HEK293T (cell line): ENCODE data around the gene ZBTB20.
A peak's percentile ranks its signal among the peaks of the same experiment; 100 is the strongest.

Experiments
- CTCF ChIA-PET: fragments of 350-600 bp; formaldehyde crosslinking; extraction: SDS; loops from one replicate; lab custom pipeline; 2021; ENCODE audit warnings: antibody characterized with exemption, inconsistent platforms; lab: Yijun Ruan, JAX
- POLR2A ChIA-PET: fragments of 350-600 bp; formaldehyde crosslinking; extraction: SDS; loops from one replicate; lab custom pipeline; 2020; ENCODE audit warnings: antibody characterized with exemption, inconsistent platforms; lab: Yijun Ruan, JAX
- DNase-seq: peaks from one replicate; pipeline ENCODE4 v3.0.0; 2012; ENCODE audit warnings: mixed read lengths; ENCODE audit errors: extremely low spot score
- ARNT ChIP-seq: fragments of 450-650 bp; IDR thresholded peaks from 2 replicates; pipeline ENCODE4 v1.6.1; 2017; ENCODE audit warnings: mild to moderate bottlenecking
- BHLHE40 ChIP-seq: fragments of 450-650 bp; IDR thresholded peaks from 2 replicates; pipeline ENCODE4 v1.6.1; 2016; ENCODE audit warnings: mild to moderate bottlenecking, moderate library complexity, borderline replicate concordance
- CTBP1 ChIP-seq: fragments of 450-650 bp; IDR thresholded peaks from 2 replicates; pipeline ENCODE4 v1.6.1; 2016; ENCODE audit warnings: borderline replicate concordance
- ELF4 ChIP-seq: fragments of 450-650 bp; IDR thresholded peaks from 2 replicates; pipeline ENCODE4 v1.6.1; 2017; ENCODE audit warnings: antibody characterized with exemption
- FOXA1 ChIP-seq: fragments of 450-650 bp; IDR thresholded peaks from 2 replicates; pipeline ENCODE4 v1.6.1; 2016; ENCODE audit warnings: mild to moderate bottlenecking
- FOXK2 ChIP-seq: fragments of 450-650 bp; IDR thresholded peaks from 2 replicates; pipeline ENCODE4 v1.6.1; 2016; ENCODE audit warnings: mild to moderate bottlenecking
- FOXM1 ChIP-seq: fragments of 450-650 bp; IDR thresholded peaks from 2 replicates; pipeline ENCODE4 v1.6.1; 2017; ENCODE audit warnings: mild to moderate bottlenecking, borderline replicate concordance
- HDGF ChIP-seq: fragments of 450-650 bp; IDR thresholded peaks from 2 replicates; pipeline ENCODE4 v1.6.1; 2017; ENCODE audit warnings: antibody characterized with exemption, borderline replicate concordance
- L3MBTL2 ChIP-seq: fragments of 450-650 bp; conservative IDR thresholded peaks from 2 replicates; pipeline ENCODE4 v1.6.1; 2016; ENCODE audit warnings: mild to moderate bottlenecking
- LEF1 ChIP-seq: fragments of 450-650 bp; IDR thresholded peaks from 2 replicates; pipeline ENCODE4 v1.6.1; 2017; ENCODE audit warnings: mild to moderate bottlenecking, borderline replicate concordance
- NFRKB ChIP-seq: fragments of 450-650 bp; IDR thresholded peaks from 2 replicates; pipeline ENCODE4 v1.6.1; 2016; ENCODE audit warnings: mild to moderate bottlenecking, moderate library complexity
- SP1 ChIP-seq: fragments of 450-650 bp; IDR thresholded peaks from 2 replicates; pipeline ENCODE4 v1.6.1; 2017
- SUZ12 ChIP-seq: fragments of 450-650 bp; IDR thresholded peaks from 2 replicates; pipeline ENCODE4 v1.6.1; 2016; ENCODE audit warnings: mild to moderate bottlenecking
- TARDBP ChIP-seq: fragments of 450-650 bp; IDR thresholded peaks from 2 replicates; pipeline ENCODE4 v1.6.1; 2016
- ZNF384 ChIP-seq: fragments of 450-650 bp; IDR thresholded peaks from 2 replicates; pipeline ENCODE4 v1.6.1; 2016
- TF ChIP-seq, protein P1 (sequence below): fragments of 450-650 bp; IDR thresholded peaks from 2 replicates; pipeline ENCODE4 v1.6.1; 2016

The ZBTB20 gene

DNA sequence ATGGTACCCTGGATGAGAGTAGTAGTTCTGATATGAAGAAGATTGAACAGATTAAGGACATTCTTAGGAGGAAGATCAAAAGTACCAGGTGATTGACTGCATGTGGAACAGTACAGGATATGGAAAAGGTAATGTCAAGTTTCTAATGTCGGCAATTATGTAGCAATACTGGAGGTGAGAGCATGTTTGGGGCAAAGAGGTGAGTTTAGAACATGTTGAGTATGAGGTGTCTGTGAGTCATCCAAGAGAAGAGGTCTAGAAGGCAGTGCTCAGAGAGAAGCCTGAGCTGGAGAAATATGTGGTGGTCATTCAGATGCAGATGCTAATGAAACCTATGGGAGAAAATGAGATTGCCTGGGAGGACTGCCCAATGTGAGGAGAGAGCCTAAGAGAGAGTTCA, 305.6 kb downstream of the ZBTB20 start:
- ChIA-PET POLR2A (no interaction called here), CTCF (interaction anchor here (0.6 kb wide), 1 partner anchor 1841 kb away, joined by 5 read pairs; no protein-coding TSS in a partner anchor)
- TF ChIP-seq FOXM1 = no peak
- no peak for TF ChIP-seq TARDBP
- no peak for TF ChIP-seq ZNF384
- no peak for TF ChIP-seq SUZ12
- no peak for TF ChIP-seq NFRKB
- DNase-seq = no peak

DNA sequence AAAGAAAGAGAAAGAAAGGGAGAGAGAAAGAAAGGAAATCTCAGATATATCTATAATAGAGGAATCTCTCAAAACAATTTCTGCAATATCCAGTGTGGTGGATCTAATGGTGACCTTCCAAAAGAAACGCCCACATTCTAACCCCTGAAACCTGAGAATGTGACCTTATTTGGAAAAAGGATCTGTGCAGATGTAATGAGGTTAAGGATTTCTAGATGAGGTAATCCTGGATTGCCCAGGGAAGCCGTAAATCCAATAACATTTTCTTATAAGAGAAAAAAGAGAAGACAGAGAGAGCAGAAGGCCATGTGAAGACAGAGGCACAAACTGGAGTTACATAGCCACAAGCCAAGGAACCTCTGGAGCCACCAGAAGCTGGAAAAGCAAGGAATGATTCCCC, 307.6 kb downstream of the ZBTB20 start:
- no peak for TF ChIP-seq NFRKB
- no peak for TF ChIP-seq FOXM1
- TF ChIP-seq BHLHE40 = no peak
- TF ChIP-seq TARDBP = no peak
- no peak for TF ChIP-seq ARNT
- no peak for TF ChIP-seq ELF4
- TF ChIP-seq L3MBTL2 = no peak
- TF ChIP-seq CTBP1 = no peak
- no peak for TF ChIP-seq HDGF
- TF ChIP-seq FOXA1 = no peak
- no peak for TF ChIP-seq SUZ12
- TF ChIP-seq, protein P1, sequence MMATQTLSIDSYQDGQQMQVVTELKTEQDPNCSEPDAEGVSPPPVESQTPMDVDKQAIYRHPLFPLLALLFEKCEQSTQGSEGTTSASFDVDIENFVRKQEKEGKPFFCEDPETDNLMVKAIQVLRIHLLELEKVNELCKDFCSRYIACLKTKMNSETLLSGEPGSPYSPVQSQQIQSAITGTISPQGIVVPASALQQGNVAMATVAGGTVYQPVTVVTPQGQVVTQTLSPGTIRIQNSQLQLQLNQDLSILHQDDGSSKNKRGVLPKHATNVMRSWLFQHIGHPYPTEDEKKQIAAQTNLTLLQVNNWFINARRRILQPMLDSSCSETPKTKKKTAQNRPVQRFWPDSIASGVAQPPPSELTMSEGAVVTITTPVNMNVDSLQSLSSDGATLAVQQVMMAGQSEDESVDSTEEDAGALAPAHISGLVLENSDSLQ = no peak
- TF ChIP-seq LEF1 = no peak
- no peak for TF ChIP-seq FOXK2
- TF ChIP-seq ZNF384 = no peak
- no peak for TF ChIP-seq SP1
- ChIA-PET POLR2A (no interaction called here), CTCF (no interaction called here)
- peak; percentile 10 for DNase-seq

DNA sequence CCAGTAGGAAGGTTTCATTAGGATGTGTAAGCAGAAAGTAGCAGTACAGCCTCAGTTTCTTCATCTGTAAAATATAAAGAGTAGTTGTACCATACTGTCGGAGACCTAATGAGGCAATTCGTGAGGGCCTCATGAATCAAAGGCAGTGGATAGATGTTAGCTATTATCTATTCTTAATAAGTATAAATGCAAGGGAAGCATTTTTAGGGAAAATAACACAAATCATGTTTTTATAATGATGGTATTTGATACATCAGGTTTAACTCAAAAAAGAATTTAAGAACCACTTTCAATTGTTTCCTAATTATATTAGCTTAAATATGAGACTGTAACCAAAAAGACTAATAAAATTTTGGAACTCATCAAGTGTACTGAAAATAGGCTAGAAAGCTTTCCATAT, 309.1 kb downstream of the ZBTB20 start:
- POLR2A ChIA-PET = no interaction called here
- TF ChIP-seq ELF4 (no peak), ARNT (no peak), BHLHE40 (no peak), NFRKB (no peak), HDGF (no peak), SUZ12 (no peak), L3MBTL2 (no peak)
- TF ChIP-seq, protein P1 = no peak
- CTCF ChIA-PET = no interaction called here
- no peak for DNase-seq

DNA sequence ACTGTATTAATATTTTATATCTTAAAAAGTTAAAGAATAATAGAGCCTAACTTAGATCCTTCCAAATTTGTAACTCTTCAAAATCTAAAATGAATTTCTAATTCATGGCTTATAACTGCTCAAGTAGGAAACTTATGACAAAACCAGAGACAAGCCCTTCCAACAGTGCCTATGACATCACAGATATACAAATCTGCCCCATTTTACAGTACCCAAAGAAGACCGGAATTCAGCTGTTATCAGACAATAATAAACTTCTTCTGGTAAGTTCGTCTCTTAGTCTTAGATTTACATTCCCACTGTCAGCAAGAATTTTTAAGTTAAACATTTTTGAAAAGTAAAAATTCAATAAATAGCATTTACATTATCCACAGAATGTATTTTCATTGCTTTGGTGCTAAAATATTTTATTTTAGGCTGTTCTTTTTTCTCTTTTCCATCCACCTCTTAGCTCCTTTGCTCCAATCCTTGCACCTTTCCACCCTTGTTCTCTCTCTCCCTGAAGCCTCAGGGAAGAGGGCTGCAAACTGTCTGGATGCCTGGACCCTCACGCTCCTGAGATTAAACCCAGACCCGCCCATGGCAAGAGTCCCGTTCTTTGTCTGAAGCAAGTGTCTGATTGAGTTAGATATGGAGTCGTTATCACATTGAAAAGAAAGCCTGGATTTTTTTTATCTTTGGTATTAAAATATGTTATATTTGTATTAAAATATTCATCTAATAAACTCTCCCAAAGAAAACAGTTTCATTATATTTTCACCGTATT, 312.7 kb downstream of the ZBTB20 start:
- TF ChIP-seq ARNT (no peak), CTBP1 (no peak), TARDBP (no peak), L3MBTL2 (no peak), ZNF384 (no peak), LEF1 (no peak), HDGF (no peak), BHLHE40 (no peak), ELF4 (no peak), FOXK2 (no peak), SUZ12 (no peak), FOXM1 (no peak), FOXA1 (no peak), SP1 (no peak), NFRKB (no peak)
- TF ChIP-seq, protein P1 = no peak
- CTCF ChIA-PET = no interaction called here
- DNase-seq = no peak
- POLR2A ChIA-PET = no interaction called here

DNA sequence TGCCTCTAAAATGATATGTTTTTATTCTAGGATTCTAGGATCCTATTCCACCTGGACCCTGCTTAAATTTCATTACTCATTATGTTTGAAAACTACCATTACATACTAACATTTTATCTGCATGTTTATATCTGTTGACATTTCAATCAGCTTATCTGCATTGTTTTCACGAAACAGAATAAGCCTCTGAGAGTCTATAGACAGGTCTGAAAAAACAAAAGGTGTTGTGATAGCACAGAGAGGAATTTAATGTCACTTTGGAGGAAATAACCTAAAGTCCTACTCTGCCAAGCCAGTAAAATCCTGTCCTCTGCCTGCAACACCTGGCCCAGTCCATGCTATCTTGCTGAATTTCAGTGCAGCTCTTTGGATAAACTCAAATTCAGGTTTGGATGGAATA, 315.2 kb downstream of the ZBTB20 start:
- POLR2A ChIA-PET = no interaction called here
- TF ChIP-seq FOXK2 (no peak), HDGF (no peak), FOXM1 (no peak), FOXA1 (no peak), ZNF384 (no peak), BHLHE40 (no peak), LEF1 (no peak), CTBP1 (no peak), SP1 (no peak)
- CTCF ChIA-PET = no interaction called here
- no peak for DNase-seq

DNA sequence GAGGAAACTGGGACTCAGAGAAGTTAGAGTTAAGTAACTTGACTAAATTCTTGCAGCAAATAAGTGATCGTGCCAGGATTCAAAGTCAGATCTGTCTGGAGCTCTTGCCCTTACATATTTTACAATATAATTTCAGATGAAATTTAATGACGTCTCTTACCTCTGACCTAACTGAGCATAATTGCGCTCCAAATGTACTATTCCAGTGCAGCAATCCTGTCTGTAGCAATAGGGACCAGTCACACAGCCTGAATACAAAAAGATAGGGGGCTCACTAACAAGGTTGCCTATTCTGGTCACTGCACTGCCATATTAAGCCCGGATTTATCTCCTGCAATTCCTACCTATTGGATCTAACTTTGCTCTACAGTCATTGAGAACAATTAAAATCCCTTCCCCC, 316.4 kb downstream of the ZBTB20 start:
- ChIA-PET POLR2A (no interaction called here), CTCF (no interaction called here)
- TF ChIP-seq, protein P1 = no peak
- TF ChIP-seq NFRKB = no peak
- TF ChIP-seq SP1 = no peak
- TF ChIP-seq SUZ12 = no peak
- TF ChIP-seq L3MBTL2 = no peak
- no peak for TF ChIP-seq HDGF
- TF ChIP-seq ELF4 = no peak
- TF ChIP-seq ARNT = no peak
- TF ChIP-seq TARDBP = no peak
- TF ChIP-seq BHLHE40 = no peak
- no peak for TF ChIP-seq FOXA1
- no peak for TF ChIP-seq CTBP1
- no peak for DNase-seq
